Duodenal mucosa (tissue), 2 donors: Measurements from ENCODE around the gene SIGLEC14.
"Not testable (repeated sequence)": the region's sequence is repeated elsewhere in the genome, so short reads cannot be mapped to it uniquely, and the experiment has no call there.

Source experiments
- H3K27ac ChIP-seq: one replicate; pipeline ENCODE4 v1.7.0; 2013; ENCODE audit warnings: low read depth, low read length
- H3K27me3 ChIP-seq, 2 donors: one replicate each; pipeline ENCODE4 v1.7.0; 2013; ENCODE audit warnings: low read length in 2 of 2, control low read depth in 1 of 2; ENCODE audit not compliant: insufficient read depth in 2 of 2, control insufficient read depth in 1 of 2
- H3K36me3 ChIP-seq, 2 donors: one replicate each; pipeline ENCODE4 v1.7.0; 2013; ENCODE audit warnings: low read length in 2 of 2, control low read depth in 1 of 2; ENCODE audit not compliant: insufficient read depth in 2 of 2, control insufficient read depth in 1 of 2
- H3K4me1 ChIP-seq, 2 donors: one replicate each; pipeline ENCODE4 v1.7.0; 2013; ENCODE audit warnings: low read length in 2 of 2, control low read depth in 1 of 2; ENCODE audit not compliant: insufficient read depth in 2 of 2, control insufficient read depth in 1 of 2
- H3K4me3 ChIP-seq, 2 donors: one replicate each; pipeline ENCODE4 v1.7.0; 2013; ENCODE audit warnings: low read length in 2 of 2, low read depth in 1 of 2
- H3K9ac ChIP-seq, 2 donors: one replicate each; pipeline ENCODE4 v1.7.0; 2013; ENCODE audit warnings: low read length in 2 of 2, low read depth in 1 of 2
- H3K9me3 ChIP-seq, 2 donors: one replicate each; pipeline ENCODE4 v1.7.0; 2013; ENCODE audit warnings: low read length in 2 of 2, control low read depth in 1 of 2; ENCODE audit not compliant: control insufficient read depth in 1 of 2

Gene SIGLEC14

DNA sequence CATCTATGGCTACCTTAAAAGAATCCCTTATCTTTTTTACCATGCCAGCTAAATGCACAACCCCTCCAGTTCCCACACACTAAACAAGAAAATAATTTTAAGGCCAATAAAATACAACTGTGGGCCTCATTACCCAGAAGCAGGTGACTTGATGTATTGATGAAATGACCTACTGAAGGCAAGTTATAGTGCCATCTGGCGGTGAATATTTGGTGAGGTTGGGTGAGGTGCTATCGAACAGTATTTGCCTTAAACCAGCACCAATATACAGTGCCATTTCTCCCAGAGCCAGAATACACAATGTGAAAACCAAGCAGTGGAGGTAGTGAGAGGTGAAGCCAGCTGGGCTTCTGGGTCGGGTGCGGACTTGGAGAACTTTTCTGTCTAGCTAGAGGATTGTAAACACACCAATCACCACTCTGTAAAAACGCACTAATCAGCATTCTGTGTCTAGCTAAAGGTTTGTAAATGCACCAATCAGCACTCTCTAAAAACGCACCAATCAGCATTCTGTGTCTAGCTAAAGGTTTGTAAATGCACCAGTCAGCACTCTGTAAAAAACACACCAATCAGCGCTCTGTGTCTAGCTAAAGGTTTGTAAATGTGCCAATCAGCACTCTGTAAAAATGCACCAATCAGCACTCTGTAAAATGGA, 29.4 kb upstream of the SIGLEC14 start:
- not testable (repeated sequence) for H3K9me3 ChIP-seq, H3K36me3 ChIP-seq, H3K27ac ChIP-seq, H3K9ac ChIP-seq, H3K4me1 ChIP-seq, H3K27me3 ChIP-seq, H3K4me3 ChIP-seq

DNA sequence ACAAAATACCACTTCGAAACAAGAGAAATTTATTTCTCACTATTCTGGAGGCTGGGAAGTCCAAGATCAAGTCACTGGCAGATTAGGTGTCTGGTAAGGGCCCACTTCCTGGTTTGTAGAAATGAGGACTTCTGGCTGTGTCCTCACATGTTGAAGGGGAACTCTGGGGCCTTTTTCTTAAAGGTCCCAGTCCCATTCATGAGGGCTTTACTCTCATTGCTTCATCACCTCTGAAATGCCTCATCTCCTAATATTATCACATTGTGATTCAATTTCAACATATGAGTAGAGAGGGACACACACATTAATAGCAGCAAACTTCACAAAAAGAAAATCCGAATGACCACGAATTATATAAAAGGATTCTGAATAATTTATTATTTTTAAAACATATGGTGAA, 21.6 kb upstream of the SIGLEC14 start:
- Histone ChIP-seq H3K4me1 (no peaks in the 10 kb centered on the region), H3K27ac (no peak overlapping the region), H3K36me3 (no peaks in the 10 kb centered on the region), H3K9ac (no peak overlapping the region), H3K4me3 (no peak overlapping the region), H3K27me3 (peaks cover 0 to 2% of the 10 kb centered on the region in 2 donors), H3K9me3 (no peaks in the 10 kb centered on the region)

DNA sequence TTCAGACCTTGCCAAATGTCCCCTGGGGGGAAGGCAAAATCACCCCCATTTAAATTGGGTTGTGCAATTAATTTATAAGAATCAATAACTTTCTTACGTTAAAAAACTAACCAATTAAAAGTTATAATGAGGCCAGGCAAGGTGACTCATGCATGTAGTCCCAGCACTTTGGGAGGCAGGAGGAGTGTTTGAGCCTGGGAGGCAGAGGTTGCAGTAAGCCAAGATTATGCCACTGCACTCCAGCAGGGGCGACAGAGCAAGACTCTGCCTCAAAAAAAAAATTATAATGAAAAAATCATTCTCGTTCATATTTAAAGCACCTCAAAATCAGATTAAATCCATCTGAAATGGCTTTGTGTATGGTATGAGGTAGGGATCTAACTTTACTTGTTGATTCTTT, 18.4 kb upstream of the SIGLEC14 start:
- Histone ChIP-seq H3K36me3 (no peaks in the 10 kb centered on the region), H3K9me3 (no peaks in the 10 kb centered on the region), H3K4me1 (no peaks in the 10 kb centered on the region), H3K27ac (no peak overlapping the region), H3K9ac (no peak overlapping the region), H3K4me3 (no peak overlapping the region), H3K27me3 (peaks cover 0 to 2% of the 10 kb centered on the region in 2 donors)

DNA sequence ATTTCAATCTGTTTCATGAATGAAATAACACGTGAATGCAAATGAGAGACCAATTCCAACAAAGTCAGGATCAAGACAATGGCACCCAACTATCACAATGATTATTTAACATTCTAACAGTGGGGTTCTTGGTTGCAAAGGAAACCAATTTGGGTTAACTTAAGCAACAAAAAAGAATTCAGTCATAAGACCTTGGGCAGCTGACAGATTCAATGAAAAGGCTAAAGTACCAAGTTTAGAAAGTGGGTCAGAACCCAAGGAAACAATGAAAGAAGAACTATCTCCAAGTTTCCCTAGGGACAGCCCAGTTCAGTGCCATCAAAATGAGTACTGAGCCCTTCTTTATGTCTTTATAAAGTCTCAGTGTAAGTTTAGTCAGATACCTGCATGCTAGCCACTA, 17.5 kb upstream of the SIGLEC14 start:
- no peak overlapping the region for H3K4me3 ChIP-seq
- no peak overlapping the region for H3K27ac ChIP-seq
- no peaks in the 10 kb centered on the region for H3K36me3 ChIP-seq
- peaks cover 0 to 2% of the 10 kb centered on the region in 2 donors for H3K27me3 ChIP-seq
- no peak overlapping the region for H3K9ac ChIP-seq
- H3K9me3 ChIP-seq = no peaks in the 10 kb centered on the region
- no peaks in the 10 kb centered on the region for H3K4me1 ChIP-seq

DNA sequence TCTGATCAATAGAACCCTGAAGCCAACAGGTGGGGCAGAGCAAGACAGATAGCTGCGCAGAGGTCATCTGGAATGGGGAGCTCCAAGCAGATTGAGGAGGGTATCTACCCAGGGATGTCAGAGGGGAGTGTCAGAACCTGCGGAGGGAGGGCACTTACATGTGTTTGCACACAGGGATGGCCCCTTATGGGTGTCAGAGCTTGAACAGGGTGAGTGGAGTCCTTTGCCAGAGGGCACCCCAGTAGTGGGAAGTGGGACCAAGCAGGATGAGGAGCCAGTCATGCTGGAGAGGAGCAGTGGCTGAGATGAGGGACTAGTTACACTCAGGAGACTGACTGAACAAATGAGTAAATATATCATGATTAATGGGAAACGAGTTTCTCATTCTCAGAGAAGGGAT, 17.0 kb upstream of the SIGLEC14 start:
- Histone ChIP-seq H3K9me3 (no peaks in the 10 kb centered on the region), H3K4me3 (no peak overlapping the region), H3K36me3 (no peaks in the 10 kb centered on the region), H3K4me1 (no peaks in the 10 kb centered on the region), H3K27me3 (peaks cover 0 to 2% of the 10 kb centered on the region in 2 donors), H3K9ac (no peak overlapping the region), H3K27ac (no peak overlapping the region)

DNA sequence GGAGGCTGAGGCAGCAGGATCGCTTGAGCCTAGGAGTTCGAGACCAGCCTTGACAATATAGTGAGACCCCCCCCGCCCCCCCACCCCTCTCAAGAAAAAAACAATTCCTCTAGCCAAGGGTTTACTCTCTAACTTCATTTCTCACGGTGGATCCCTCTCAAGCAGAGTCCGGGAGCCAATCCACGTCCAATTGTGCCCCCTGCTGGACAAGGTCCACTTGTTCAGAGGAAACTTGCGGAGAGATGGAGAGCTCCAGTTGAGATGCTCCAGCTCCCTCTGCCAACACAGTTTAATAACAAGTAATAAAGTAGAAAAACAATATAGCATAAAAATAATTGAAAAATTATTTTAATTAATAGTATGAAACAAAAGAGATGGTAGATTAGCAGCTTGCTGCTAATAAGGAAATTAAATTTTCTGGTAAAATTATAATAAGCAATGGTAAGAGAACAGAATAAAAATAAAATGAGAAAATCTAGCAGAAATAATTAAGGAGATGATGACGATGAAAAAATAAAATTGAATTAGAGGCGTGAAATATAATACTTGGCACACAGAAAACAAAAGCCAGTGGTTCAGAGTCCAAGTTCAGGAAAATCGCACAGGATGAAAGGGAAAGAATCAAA, 14.5 kb upstream of the SIGLEC14 start:
- no peak overlapping the region for H3K4me3 ChIP-seq
- no peak overlapping the region for H3K9ac ChIP-seq
- no peak overlapping the region for H3K27ac ChIP-seq
- no peaks in the 10 kb centered on the region for H3K9me3 ChIP-seq
- no peaks in the 10 kb centered on the region for H3K36me3 ChIP-seq
- peaks cover 0 to 2% of the 10 kb centered on the region in 2 donors for H3K27me3 ChIP-seq
- H3K4me1 ChIP-seq = no peaks in the 10 kb centered on the region

DNA sequence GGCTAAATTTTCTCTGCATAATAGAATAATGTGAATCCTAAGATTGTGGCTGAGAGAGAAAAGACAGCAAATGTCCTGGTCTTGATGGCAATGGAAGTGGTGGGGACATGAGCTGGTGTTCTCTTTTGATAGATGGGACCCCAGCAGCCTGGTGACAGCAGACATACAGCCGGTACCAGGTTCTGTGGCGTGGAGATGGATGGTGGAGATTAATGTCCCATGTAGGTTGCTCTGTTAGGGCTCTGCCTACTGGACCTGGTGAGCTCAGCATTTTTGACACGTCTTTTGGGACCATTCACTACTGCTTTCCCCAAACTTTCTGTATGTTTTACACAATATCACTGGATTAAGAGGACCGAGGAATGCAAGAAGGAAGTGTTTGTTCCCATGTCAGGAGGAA, 8.2 kb upstream of the SIGLEC14 start:
- H3K9ac ChIP-seq = no peak overlapping the region
- H3K36me3 ChIP-seq = no peaks in the 10 kb centered on the region
- H3K27me3 ChIP-seq = no peaks in the 10 kb centered on the region
- no peaks in the 10 kb centered on the region for H3K9me3 ChIP-seq
- H3K4me3 ChIP-seq = no peak overlapping the region
- H3K4me1 ChIP-seq = no peaks in the 10 kb centered on the region
- no peak overlapping the region for H3K27ac ChIP-seq

DNA sequence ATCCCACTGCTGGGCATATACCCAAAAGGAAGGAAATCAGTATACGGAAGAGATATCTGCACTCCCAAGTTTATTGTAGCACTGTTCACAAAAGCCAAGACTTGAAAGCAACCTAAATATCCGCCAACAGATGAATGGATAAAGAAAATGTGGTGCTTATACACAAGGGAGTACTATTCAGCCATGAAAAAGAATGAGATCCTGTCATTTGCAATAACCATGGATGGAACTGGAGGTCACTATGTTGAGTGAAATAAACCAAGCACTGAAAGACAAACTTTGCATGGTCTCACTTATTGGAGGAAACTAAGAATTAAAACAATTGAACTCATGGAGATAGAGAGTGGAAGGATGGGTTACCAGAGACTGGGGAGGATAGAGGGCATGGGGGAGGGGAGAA, 6.5 kb upstream of the SIGLEC14 start:
- Histone ChIP-seq H3K9ac (no peak overlapping the region), H3K36me3 (no peaks in the 10 kb centered on the region), H3K27ac (no peak overlapping the region), H3K27me3 (no peaks in the 10 kb centered on the region), H3K4me1 (no peaks in the 10 kb centered on the region), H3K9me3 (no peaks in the 10 kb centered on the region), H3K4me3 (no peak overlapping the region)

DNA sequence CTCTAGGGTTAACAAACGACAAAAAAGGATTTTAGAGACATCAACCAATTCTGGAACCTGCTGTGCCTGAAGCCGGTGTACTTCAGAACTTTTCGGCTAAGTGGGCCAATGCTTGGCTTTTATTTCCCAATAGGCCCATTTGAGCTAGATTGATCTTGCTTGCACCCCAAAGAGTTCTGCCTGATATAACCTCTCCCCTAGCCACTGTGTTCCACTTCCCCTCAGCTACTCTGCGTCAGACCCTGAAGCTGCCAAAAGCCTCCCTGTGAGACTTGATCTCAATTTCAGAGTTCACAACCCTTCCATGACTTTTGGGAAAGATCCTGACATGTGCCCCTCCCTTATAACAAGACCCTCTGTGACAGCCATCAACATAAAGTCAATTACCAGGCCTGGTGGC, 5.6 kb upstream of the SIGLEC14 start:
- Histone ChIP-seq H3K36me3 (no peaks in the 10 kb centered on the region), H3K4me1 (no peaks in the 10 kb centered on the region), H3K4me3 (no peak overlapping the region), H3K27me3 (no peaks in the 10 kb centered on the region), H3K9ac (no peak overlapping the region), H3K9me3 (no peaks in the 10 kb centered on the region), H3K27ac (no peak overlapping the region)

DNA sequence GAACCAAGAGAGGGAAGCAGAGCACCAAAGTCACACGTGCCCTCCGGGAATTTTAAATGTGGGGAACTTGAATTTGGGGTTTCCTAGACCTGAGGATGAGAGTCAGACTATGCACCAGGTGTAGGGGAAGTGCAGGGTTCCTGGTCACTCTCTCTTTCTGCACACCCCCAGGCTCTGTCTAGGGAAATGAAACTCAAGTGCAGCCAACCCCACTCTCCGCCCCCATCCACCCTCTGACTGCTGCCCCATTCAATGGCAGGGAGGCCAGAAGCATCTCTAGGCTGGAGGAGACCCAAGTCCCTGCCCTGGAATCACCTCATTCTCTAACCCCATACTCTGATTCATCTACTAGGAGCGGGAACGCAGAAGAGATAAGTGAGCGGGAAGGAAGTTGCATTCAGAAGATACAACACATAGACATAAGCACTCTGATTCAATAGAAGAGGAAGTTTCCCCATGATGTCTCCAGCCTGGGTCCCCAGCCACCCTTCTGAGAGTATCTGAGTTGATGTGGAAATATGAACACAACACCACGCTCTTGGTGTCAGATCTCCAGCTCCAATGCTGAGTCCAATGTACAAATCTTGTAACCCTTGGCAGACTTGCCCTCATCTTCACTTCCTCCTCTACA, 4.7 kb upstream of the SIGLEC14 start:
- H3K4me1 ChIP-seq = no peaks in the 10 kb centered on the region
- no peak overlapping the region for H3K27ac ChIP-seq
- no peaks in the 10 kb centered on the region for H3K27me3 ChIP-seq
- H3K4me3 ChIP-seq = no peak overlapping the region
- H3K9ac ChIP-seq = no peak overlapping the region
- H3K36me3 ChIP-seq = no peaks in the 10 kb centered on the region
- no peaks in the 10 kb centered on the region for H3K9me3 ChIP-seq
